ENCODE results near the gene IFT27.

The IFT27 gene

GRCh38 chr22:36795633-36796032 is 19.7 kb upstream of the IFT27 start:
- no peak for DNase-seq (ENCODE audit: low read depth in 1 of 2, low spot score in 1 of 2)
- Histone ChIP-seq H3K4me3 (replicated peaks; ENCODE audit: insufficient read depth, low read length) (no peak overlapping the region), H3K27ac (replicated peaks) (no peak overlapping the region), H3K27me3 (ENCODE audit: insufficient read depth, poor library complexity, severe bottlenecking) (peaks cover 20% of the 10 kb centered on the region)
- no peak for TF ChIP-seq SPI1 (IDR thresholded peaks at IDR 0.05; ENCODE audit: borderline replicate concordance, low read depth)

GRCh38 chr22:36790648-36791047 is 14.7 kb upstream of the IFT27 start:
- no peak overlapping the region for H3K4me3 ChIP-seq (replicated peaks; ENCODE audit: insufficient read depth, low read length)
- no peak overlapping the region for H3K27ac ChIP-seq (replicated peaks)
- DNase-seq (ENCODE audit: low read depth in 1 of 2, low spot score in 1 of 2), result no peak
- peaks cover 34% of the 10 kb centered on the region for H3K27me3 ChIP-seq (ENCODE audit: insufficient read depth, poor library complexity, severe bottlenecking)
- TF ChIP-seq, protein P1, sequence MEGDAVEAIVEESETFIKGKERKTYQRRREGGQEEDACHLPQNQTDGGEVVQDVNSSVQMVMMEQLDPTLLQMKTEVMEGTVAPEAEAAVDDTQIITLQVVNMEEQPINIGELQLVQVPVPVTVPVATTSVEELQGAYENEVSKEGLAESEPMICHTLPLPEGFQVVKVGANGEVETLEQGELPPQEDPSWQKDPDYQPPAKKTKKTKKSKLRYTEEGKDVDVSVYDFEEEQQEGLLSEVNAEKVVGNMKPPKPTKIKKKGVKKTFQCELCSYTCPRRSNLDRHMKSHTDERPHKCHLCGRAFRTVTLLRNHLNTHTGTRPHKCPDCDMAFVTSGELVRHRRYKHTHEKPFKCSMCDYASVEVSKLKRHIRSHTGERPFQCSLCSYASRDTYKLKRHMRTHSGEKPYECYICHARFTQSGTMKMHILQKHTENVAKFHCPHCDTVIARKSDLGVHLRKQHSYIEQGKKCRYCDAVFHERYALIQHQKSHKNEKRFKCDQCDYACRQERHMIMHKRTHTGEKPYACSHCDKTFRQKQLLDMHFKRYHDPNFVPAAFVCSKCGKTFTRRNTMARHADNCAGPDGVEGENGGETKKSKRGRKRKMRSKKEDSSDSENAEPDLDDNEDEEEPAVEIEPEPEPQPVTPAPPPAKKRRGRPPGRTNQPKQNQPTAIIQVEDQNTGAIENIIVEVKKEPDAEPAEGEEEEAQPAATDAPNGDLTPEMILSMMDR (IDR thresholded peaks at IDR 0.05; ENCODE audit: insufficient read depth, low read length), result no peak
- TF ChIP-seq REST (IDR thresholded peaks at IDR 0.05; ENCODE audit: insufficient replicate concordance, low read depth) (no peak), GABPA (IDR thresholded peaks at IDR 0.05; ENCODE audit: low read depth) (no peak), POLR2AphosphoS5 (IDR thresholded peaks at IDR 0.05; ENCODE audit: low read depth) (no peak), SPI1 (IDR thresholded peaks at IDR 0.05; ENCODE audit: borderline replicate concordance, low read depth) (no peak)

DNA sequence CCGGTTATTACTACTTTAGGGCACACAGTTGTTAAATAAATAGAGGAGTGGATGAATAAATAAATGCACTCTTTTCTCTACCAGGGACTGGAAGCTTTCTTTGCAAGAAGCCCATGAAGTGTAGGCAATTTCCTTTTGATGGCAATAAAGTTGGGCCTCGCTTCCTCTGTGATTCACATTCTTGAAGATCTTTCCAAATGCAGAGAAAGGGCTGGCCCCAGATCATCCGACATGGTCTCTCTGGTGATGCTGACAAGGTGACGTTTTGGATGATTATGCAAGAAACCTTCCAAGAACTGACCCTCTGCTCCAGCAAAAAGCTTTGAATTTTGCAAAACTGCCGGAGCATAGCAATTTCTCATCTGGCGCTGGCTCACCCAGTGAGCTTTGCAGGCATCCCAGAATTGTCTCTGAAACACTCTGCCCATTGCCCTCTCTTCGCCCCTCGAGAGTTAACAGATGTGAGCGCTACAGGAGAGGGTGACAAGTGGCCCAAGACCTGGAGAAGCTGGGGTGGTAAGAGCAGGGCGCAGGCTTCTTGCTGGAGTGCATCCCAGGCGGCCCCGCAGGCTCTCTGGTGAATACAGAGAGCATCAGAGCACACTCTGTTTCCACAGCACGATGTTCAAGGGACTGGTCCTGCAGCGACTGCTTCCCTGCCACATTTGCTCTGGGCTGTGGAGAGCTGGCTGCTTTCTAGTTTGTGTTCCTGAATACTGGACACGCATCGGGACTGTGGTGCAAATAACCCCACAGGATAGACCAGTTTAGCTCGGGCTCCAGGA is 11.5 kb upstream of the IFT27 start:
- Histone ChIP-seq H3K4me3 (replicated peaks; ENCODE audit: insufficient read depth, low read length) (no peak overlapping the region), H3K27ac (replicated peaks) (no peak overlapping the region), H3K27me3 (ENCODE audit: insufficient read depth, poor library complexity, severe bottlenecking) (peaks cover 25% of the 10 kb centered on the region)
- TF ChIP-seq POLR2AphosphoS5 (IDR thresholded peaks at IDR 0.05; ENCODE audit: low read depth) (no peak), REST (IDR thresholded peaks at IDR 0.05; ENCODE audit: insufficient replicate concordance, low read depth) (no peak), GABPA (IDR thresholded peaks at IDR 0.05; ENCODE audit: low read depth) (no peak), SPI1 (IDR thresholded peaks at IDR 0.05; ENCODE audit: borderline replicate concordance, low read depth) (no peak)
- TF ChIP-seq, protein P1 (IDR thresholded peaks at IDR 0.05; ENCODE audit: insufficient read depth, low read length), result no peak
- DNase-seq (ENCODE audit: low read depth in 1 of 2, low spot score in 1 of 2), result no peak

- H3K4me3 ChIP-seq (replicated peaks; ENCODE audit: insufficient read depth, low read length), result no peak overlapping the region
- H3K27me3 ChIP-seq (ENCODE audit: insufficient read depth, poor library complexity, severe bottlenecking), result peaks cover 3% of the 10 kb centered on the region
- no peak overlapping the region for H3K27ac ChIP-seq (replicated peaks)
- TF ChIP-seq, protein P1 (IDR thresholded peaks at IDR 0.05; ENCODE audit: insufficient read depth, low read length), result no peak
- no peak for TF ChIP-seq POLR2AphosphoS5 (IDR thresholded peaks at IDR 0.05; ENCODE audit: low read depth)
- TF ChIP-seq SPI1 (IDR thresholded peaks at IDR 0.05; ENCODE audit: borderline replicate concordance, low read depth), result no peak
- TF ChIP-seq REST (IDR thresholded peaks at IDR 0.05; ENCODE audit: insufficient replicate concordance, low read depth), result no peak
- TF ChIP-seq GABPA (IDR thresholded peaks at IDR 0.05; ENCODE audit: low read depth), result no peak
- no peak for DNase-seq (ENCODE audit: low read depth in 1 of 2, low spot score in 1 of 2)
Measured at GRCh38 chr22:36783743-36784142, 7.8 kb upstream of the IFT27 start.

Data from HL-60 (cell line).